Lower leg skin (tissue), 4 donors: ENCODE measurements around the gene DAB1. TPM values are rescaled to one million over a fixed set of nuclear protein-coding genes. Genes with fewer than 3 reads are reported as not detected.

ENCODE experiments used
- DNase-seq, 2 donors: peaks; one replicate each; pipeline ENCODE4 v3.0.0-alpha.2; 2019; ENCODE audit warnings: low spot score in 2 of 2
- H3K4me3 ChIP-seq: fragments of 200-600 bp; sonication (generic); 2 replicates; pipeline ENCODE4 v1.5.1; 2017; ENCODE audit warnings: mild to moderate bottlenecking, low read depth; ENCODE audit not compliant: poor library complexity, severe bottlenecking
- POLR2A ChIP-seq, 2 donors: fragments of 450-650 bp; IDR thresholded peaks; one replicate each; pipeline ENCODE4 v1.6.1; 2016 to 2017; ENCODE audit warnings: antibody characterized with exemption in 2 of 2, mild to moderate bottlenecking in 1 of 2, moderate library complexity in 1 of 2
- WGBS, 2 donors: methylation state at CpG; one replicate each; pipeline ENCODE4 v1.1.5; 2018; 5-methylcytosine and 5-hydroxymethylcytosine counted together
- intact Hi-C: fragments of 100-400 bp; cut with DNase I; formaldehyde crosslinking; loops from one replicate; pipeline ENCODE4 v1.15.0; 2023; ENCODE audit warnings: low total_unique reads
- total RNA-seq, 4 donors: library from RNA; depleted of rRNA; stranded (reverse); fragments of >200 nt; gene quantifications; one replicate each; pipeline ENCODE4 v1.1.0, GENCODE V29; 2016
- TF ChIP-seq, protein P1 (sequence below), 3 donors: fragments of 450-650 bp; IDR thresholded peaks; one replicate each; pipeline ENCODE4 v1.5.1; 2016; ENCODE audit warnings: antibody characterized with exemption in 3 of 3, mild to moderate bottlenecking in 3 of 3, moderate library complexity in 2 of 3

The DAB1 gene
- total RNA-seq, 4 donors from 2014 or later = 0.58 TPM; not detected in 3

DNA sequence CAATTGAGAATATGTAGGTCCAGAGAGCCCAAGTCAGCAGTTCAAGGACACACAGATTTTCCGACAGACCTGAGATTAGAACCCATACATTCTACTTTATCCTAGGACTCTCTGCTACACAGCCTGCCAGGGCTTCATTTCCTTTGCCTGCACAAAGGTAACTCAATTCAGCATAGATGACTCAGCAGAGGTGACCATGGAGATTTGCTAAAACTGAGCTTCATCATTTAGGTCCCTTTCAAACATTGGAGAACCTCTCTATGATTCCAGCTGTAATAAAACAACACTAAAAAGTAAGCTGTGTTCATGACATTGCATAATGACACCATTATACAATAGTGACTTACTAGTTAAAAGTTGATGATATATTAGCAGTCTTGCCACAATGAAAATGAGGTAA is 22.2 kb downstream of the DAB1 start:
- H3K4me3 ChIP-seq = no peak overlapping the region
- DNase-seq = no peak
- TF ChIP-seq, protein P1, sequence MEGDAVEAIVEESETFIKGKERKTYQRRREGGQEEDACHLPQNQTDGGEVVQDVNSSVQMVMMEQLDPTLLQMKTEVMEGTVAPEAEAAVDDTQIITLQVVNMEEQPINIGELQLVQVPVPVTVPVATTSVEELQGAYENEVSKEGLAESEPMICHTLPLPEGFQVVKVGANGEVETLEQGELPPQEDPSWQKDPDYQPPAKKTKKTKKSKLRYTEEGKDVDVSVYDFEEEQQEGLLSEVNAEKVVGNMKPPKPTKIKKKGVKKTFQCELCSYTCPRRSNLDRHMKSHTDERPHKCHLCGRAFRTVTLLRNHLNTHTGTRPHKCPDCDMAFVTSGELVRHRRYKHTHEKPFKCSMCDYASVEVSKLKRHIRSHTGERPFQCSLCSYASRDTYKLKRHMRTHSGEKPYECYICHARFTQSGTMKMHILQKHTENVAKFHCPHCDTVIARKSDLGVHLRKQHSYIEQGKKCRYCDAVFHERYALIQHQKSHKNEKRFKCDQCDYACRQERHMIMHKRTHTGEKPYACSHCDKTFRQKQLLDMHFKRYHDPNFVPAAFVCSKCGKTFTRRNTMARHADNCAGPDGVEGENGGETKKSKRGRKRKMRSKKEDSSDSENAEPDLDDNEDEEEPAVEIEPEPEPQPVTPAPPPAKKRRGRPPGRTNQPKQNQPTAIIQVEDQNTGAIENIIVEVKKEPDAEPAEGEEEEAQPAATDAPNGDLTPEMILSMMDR (IDR thresholded peaks at IDR 0.05) = no peak
- no peak for TF ChIP-seq POLR2A (IDR thresholded peaks at IDR 0.05)
- intact Hi-C loops = no loop called here
- WGBS, 2 donors = 91 to 92% methylated on average over 1 of the region's 1 CpG

DNA sequence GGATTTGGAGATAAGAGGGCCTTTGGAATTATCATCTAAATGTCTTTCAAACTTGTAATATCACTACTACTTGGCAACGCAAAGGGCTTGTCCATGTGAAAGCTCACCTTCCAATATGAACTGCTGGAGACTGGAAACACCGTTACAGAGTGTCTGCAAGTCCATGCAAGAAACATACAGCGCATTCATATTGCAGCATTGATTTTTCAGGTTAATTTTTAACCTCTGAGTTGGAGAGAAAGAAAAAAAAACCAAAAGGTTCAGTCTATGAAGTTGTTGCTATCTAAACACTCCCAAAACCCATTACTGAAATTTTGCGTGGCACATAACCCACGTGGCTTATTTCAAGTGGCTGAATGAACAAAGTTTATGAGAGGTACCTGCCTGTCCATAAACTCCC is 23.8 kb downstream of the DAB1 start:
- 85 to 87% methylated on average over 5 of the region's 5 CpGs for WGBS, 2 donors
- TF ChIP-seq POLR2A (IDR thresholded peaks at IDR 0.05) = no peak
- TF ChIP-seq, protein P1 (IDR thresholded peaks at IDR 0.05) = no peak
- intact Hi-C loops = no loop called here
- no peak overlapping the region for H3K4me3 ChIP-seq
- DNase-seq = no peak

DNA sequence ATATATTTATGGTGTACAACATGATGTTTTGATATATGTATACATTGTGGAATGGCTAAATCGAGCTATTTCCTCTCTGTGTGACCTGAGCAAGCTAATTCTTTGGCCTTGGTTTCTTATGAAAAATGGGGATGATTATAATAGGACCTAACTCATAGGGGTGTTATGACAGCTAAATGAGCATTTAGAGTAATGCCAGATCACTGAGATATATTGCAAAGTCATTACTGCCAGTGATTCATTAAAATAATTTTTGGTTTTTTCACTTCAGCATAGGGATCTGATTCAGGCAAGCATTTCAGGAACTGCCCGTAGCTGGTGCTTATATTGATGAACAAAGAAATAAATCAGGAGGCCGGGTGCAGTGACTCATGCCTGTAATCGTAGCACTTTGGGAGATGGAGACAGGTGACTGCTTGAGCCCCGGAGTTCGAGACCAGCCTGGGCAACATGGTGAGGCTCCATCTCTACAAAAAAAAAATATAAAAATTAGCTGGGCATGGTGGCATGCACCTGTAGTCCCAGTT is 30.7 kb downstream of the DAB1 start:
- WGBS, 2 donors = 83 to 87% methylated on average over 6 of the region's 6 CpGs
- H3K4me3 ChIP-seq = no peak overlapping the region
- TF ChIP-seq POLR2A (IDR thresholded peaks at IDR 0.05) = no peak
- TF ChIP-seq, protein P1 (IDR thresholded peaks at IDR 0.05) = no peak
- DNase-seq = no peak
- intact Hi-C loops = no loop called here

DNA sequence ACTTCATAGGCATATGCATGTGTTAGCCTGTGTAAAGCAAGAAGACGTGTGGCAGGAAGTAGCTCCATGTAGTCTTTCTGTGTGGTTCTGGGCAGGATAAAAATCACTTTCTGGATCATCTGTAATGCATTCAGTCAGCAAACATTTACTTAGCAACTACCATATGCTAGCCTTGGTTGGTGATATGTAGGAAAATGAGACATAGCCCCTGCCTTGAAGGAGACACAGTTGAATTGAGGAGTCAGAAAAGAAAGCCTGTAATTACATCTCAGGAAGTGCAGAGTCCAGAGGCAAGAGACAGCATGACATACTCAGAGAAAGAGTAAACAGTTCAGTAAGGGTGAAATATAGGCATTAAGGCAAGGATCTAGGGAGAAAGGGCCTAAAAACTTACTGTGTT is 38.5 kb downstream of the DAB1 start:
- TF ChIP-seq, protein P1 (IDR thresholded peaks at IDR 0.05) = no peak
- no peak for TF ChIP-seq POLR2A (IDR thresholded peaks at IDR 0.05)
- intact Hi-C loops = no loop called here
- no peak overlapping the region for H3K4me3 ChIP-seq
- WGBS, 2 donors = 35 to 43% methylated on average over 1 of the region's 1 CpG
- no peak for DNase-seq

DNA sequence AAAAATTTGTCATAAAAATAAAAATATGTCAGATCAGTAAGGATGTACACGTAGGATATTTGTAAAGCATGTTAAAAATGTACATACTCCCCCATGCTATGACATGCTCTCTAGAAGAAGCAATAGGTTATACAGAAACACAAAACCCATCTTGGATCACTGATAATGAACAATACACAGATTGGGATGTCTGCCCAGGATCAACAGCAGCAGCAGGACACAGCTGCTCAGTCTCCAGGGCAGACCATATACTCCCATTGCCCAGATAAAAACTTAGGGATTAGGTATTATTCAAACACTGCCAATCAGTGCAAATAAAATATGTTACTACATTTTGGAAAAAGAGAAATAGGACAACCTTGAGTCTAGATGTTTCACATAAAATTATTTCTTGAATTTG is 39.0 kb downstream of the DAB1 start:
- no peak overlapping the region for H3K4me3 ChIP-seq
- DNase-seq = no peak
- 52 to 74% methylated on average over 1 of the region's 1 CpG for WGBS, 2 donors
- intact Hi-C loops = no loop called here
- no peak for TF ChIP-seq POLR2A (IDR thresholded peaks at IDR 0.05)
- TF ChIP-seq, protein P1 (IDR thresholded peaks at IDR 0.05) = no peak

DNA sequence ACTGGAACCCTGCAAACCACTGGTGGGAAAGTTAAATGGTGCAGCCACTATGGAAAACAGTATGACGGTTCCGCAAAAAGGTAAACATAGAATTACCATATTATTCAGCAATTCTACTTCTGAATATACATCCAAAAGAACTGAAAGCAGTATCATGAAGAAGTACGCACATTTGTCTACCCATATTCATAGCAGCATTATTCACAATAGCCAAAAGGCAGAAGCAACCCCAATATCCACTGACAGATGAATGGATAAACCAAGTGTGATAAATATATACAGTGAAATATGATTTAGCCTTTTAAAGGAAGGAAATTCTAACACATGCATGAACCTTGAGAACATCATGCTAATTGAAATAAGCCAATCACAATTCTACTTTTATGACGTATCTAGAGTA is 39.6 kb downstream of the DAB1 start:
- TF ChIP-seq POLR2A (IDR thresholded peaks at IDR 0.05) = no peak
- TF ChIP-seq, protein P1 (IDR thresholded peaks at IDR 0.05) = no peak
- H3K4me3 ChIP-seq = no peak overlapping the region
- DNase-seq = no peak
- WGBS, 2 donors = 75 to 88% methylated on average over 4 of the region's 4 CpGs
- intact Hi-C loops = no loop called here
